BE2C (cell line): ENCODE results near the gene DCLK1.

Experiments used
- DNase-seq: peaks from one replicate; pipeline ENCODE4 v3.0.0-alpha.2; 2020
- H3K27me3 ChIP-seq: fragments of 250-450 bp; sonication (Bioruptor Pico); 2 replicates; pipeline ENCODE4 v1.5.1; 2020; ENCODE audit warnings: mild to moderate bottlenecking
- H3K36me3 ChIP-seq: fragments of 250-450 bp; sonication (Bioruptor Pico); 2 replicates; pipeline ENCODE4 v1.5.1; 2020; ENCODE audit warnings: mild to moderate bottlenecking
- H3K4me1 ChIP-seq: fragments of 250-450 bp; sonication (Bioruptor Pico); 2 replicates; pipeline ENCODE4 v1.5.1; 2020
- H3K4me3 ChIP-seq: 2 replicates; pipeline ENCODE4 v1.5.1; 2011; ENCODE audit warnings: low read depth, low read length
- H3K9me3 ChIP-seq: fragments of 250-450 bp; sonication (Bioruptor Pico); 2 replicates; pipeline ENCODE4 v1.5.1; 2020
- CTCF ChIP-seq: IDR thresholded peaks from 2 replicates; pipeline ENCODE4 v1.5.1; 2012; ENCODE audit warnings: mild to moderate bottlenecking, low read depth, low read length

The DCLK1 gene

GRCh38 chr13:36135876-36136275 lies 4.7 kb upstream of the DCLK1 start:
- no peak for TF ChIP-seq CTCF
- Histone ChIP-seq H3K4me1 (no peaks in the 10 kb centered on the region; the same call in 1 of the 2 replicates), H3K9me3 (no peaks in the 10 kb centered on the region), H3K27me3 (no peaks in the 10 kb centered on the region; the same call in 1 of the 2 replicates), H3K36me3 (no peaks in the 10 kb centered on the region), H3K4me3 (no peak overlapping the region)
- DNase-seq: no peak

- Histone ChIP-seq H3K27me3 (no peaks in the 10 kb centered on the region; the same call in 1 of the 2 replicates), H3K9me3 (no peaks in the 10 kb centered on the region), H3K36me3 (no peaks in the 10 kb centered on the region), H3K4me1 (no peaks in the 10 kb centered on the region; the same call in 1 of the 2 replicates), H3K4me3 (no peak overlapping the region)
- no peak for TF ChIP-seq CTCF
- DNase-seq: no peak
These were observed 3.5 kb upstream of the DCLK1 start for GRCh38 chr13:36134632-36135031.

- H3K27me3 ChIP-seq: no peaks in the 10 kb centered on the region; the same call in 1 of the 2 replicates
- DNase-seq: no peak
- TF ChIP-seq CTCF: peak; percentile 29; the same call in 1 of the 2 replicates
- H3K4me1 ChIP-seq: no peaks in the 10 kb centered on the region; the same call in 1 of the 2 replicates
- no peaks in the 10 kb centered on the region for H3K9me3 ChIP-seq
- no peak overlapping the region for H3K4me3 ChIP-seq
- no peaks in the 10 kb centered on the region for H3K36me3 ChIP-seq
These were observed 2.9 kb upstream of the DCLK1 start for GRCh38 chr13:36133950-36134626.

- Histone ChIP-seq H3K9me3 (no peaks in the 10 kb centered on the region), H3K27me3 (no peaks in the 10 kb centered on the region; the same call in 1 of the 2 replicates), H3K36me3 (no peaks in the 10 kb centered on the region), H3K4me1 (no peaks in the 10 kb centered on the region; the same call in 1 of the 2 replicates), H3K4me3 (no peak overlapping the region)
- DNase-seq: no peak
- TF ChIP-seq CTCF: no peak
These were observed 1.2 kb upstream of the DCLK1 start for GRCh38 chr13:36132376-36132775.

- Histone ChIP-seq H3K27me3 (no peaks in the 10 kb centered on the region; the same call in 1 of the 2 replicates), H3K36me3 (no peaks in the 10 kb centered on the region), H3K4me3 (peak overlapping the region; percentile 65; the same call in 1 of the 2 replicates), H3K9me3 (no peaks in the 10 kb centered on the region), H3K4me1 (no peaks in the 10 kb centered on the region; the same call in 1 of the 2 replicates)
- DNase-seq: no peak
- TF ChIP-seq CTCF: no peak
These were observed 732 bp upstream of the DCLK1 start for GRCh38 chr13:36131931-36132297.

- H3K4me1 ChIP-seq: no peaks in the 10 kb centered on the region; the same call in 1 of the 2 replicates
- no peaks in the 10 kb centered on the region; the same call in 1 of the 2 replicates for H3K27me3 ChIP-seq
- peak overlapping the region; percentile 65 for H3K4me3 ChIP-seq
- no peak for TF ChIP-seq CTCF
- H3K36me3 ChIP-seq: no peaks in the 10 kb centered on the region
- peak; percentile 39 for DNase-seq
- H3K9me3 ChIP-seq: no peaks in the 10 kb centered on the region
These were observed 495 bp downstream of the DCLK1 start for GRCh38 chr13:36130552-36131221.
